ENCODE measurements around the gene NELFA. TPM values are rescaled to one million over a fixed set of nuclear protein-coding genes. Genes with fewer than 3 reads are reported as not detected.

The NELFA gene
- total RNA-seq, 1 donor from 2014 or later, result 55.2 TPM

- peaks cover 22% of the 10 kb centered on the region for H3K36me3 Mint-ChIP-seq (ENCODE audit: low read depth)
- DNase-seq (ENCODE audit: low read depth, low spot score), result no peak
- no peak overlapping the region for H3K27ac Mint-ChIP-seq (ENCODE audit: unreplicated experiment)
Measured at GRCh38 chr4:1978741-1979476, 29.9 kb downstream of the NELFA start.

GRCh38 chr4:1978226-1978625, 30.5 kb downstream of the NELFA start:
- DNase-seq (ENCODE audit: low read depth, low spot score), result no peak
- Mint-ChIP-seq H3K27me3 (ENCODE audit: low read depth) (peaks cover 10% of the 10 kb centered on the region), H3K9me3 (no peaks in the 10 kb centered on the region), H3K36me3 (ENCODE audit: low read depth) (peaks cover 23% of the 10 kb centered on the region), H3K27ac (ENCODE audit: unreplicated experiment) (no peak overlapping the region), H3K4me1 (no peaks in the 10 kb centered on the region), H3K4me3 (no peak overlapping the region)
- no peak for TF ChIP-seq CTCF (conservative IDR thresholded peaks at IDR 0.05)

More at GRCh38 chr4:1978741-1979476, 29.9 kb downstream of the NELFA start:
- Mint-ChIP-seq H3K9me3 (no peaks in the 10 kb centered on the region), H3K4me3 (peak overlapping the region; percentile 42), H3K27me3 (ENCODE audit: low read depth) (peaks cover 10% of the 10 kb centered on the region), H3K4me1 (no peaks in the 10 kb centered on the region)
- no peak for TF ChIP-seq CTCF (conservative IDR thresholded peaks at IDR 0.05)

GRCh38 chr4:1976416-1977352, 32.1 kb downstream of the NELFA start:
- peaks cover 21% of the 10 kb centered on the region for H3K36me3 Mint-ChIP-seq (ENCODE audit: low read depth)
- no peaks in the 10 kb centered on the region for H3K4me1 Mint-ChIP-seq
- no peak for DNase-seq (ENCODE audit: low read depth, low spot score)
- H3K27me3 Mint-ChIP-seq (ENCODE audit: low read depth), result peaks cover 7% of the 10 kb centered on the region
- H3K9me3 Mint-ChIP-seq, result no peaks in the 10 kb centered on the region
- peak overlapping the region; percentile 43 for H3K27ac Mint-ChIP-seq (ENCODE audit: unreplicated experiment)
- no peak overlapping the region for H3K4me3 Mint-ChIP-seq
- TF ChIP-seq CTCF (conservative IDR thresholded peaks at IDR 0.05), result no peak

GRCh38 chr4:1975880-1976279, 32.9 kb downstream of the NELFA start:
- DNase-seq (ENCODE audit: low read depth, low spot score), result no peak
- no peak overlapping the region for H3K4me3 Mint-ChIP-seq
- no peak for TF ChIP-seq CTCF (conservative IDR thresholded peaks at IDR 0.05)
- H3K9me3 Mint-ChIP-seq, result no peaks in the 10 kb centered on the region
- peaks cover 20% of the 10 kb centered on the region for H3K36me3 Mint-ChIP-seq (ENCODE audit: low read depth)
- no peak overlapping the region for H3K27ac Mint-ChIP-seq (ENCODE audit: unreplicated experiment)
- H3K27me3 Mint-ChIP-seq (ENCODE audit: low read depth), result peaks cover 7% of the 10 kb centered on the region
- H3K4me1 Mint-ChIP-seq, result no peaks in the 10 kb centered on the region

- H3K27me3 Mint-ChIP-seq (ENCODE audit: low read depth), result peaks cover 7% of the 10 kb centered on the region
- H3K27ac Mint-ChIP-seq (ENCODE audit: unreplicated experiment), result no peak overlapping the region
- no peak for DNase-seq (ENCODE audit: low read depth, low spot score)
- peaks cover 22% of the 10 kb centered on the region for H3K36me3 Mint-ChIP-seq (ENCODE audit: low read depth)
- H3K9me3 Mint-ChIP-seq, result no peaks in the 10 kb centered on the region
- no peak for TF ChIP-seq CTCF (conservative IDR thresholded peaks at IDR 0.05)
- H3K4me1 Mint-ChIP-seq, result no peaks in the 10 kb centered on the region
- peak overlapping the region; percentile 45 for H3K4me3 Mint-ChIP-seq
Measured at GRCh38 chr4:1975391-1975801, 33.4 kb downstream of the NELFA start.
